ENCODE data around the gene SUPV3L1.

- TF ChIP-seq, protein P1, sequence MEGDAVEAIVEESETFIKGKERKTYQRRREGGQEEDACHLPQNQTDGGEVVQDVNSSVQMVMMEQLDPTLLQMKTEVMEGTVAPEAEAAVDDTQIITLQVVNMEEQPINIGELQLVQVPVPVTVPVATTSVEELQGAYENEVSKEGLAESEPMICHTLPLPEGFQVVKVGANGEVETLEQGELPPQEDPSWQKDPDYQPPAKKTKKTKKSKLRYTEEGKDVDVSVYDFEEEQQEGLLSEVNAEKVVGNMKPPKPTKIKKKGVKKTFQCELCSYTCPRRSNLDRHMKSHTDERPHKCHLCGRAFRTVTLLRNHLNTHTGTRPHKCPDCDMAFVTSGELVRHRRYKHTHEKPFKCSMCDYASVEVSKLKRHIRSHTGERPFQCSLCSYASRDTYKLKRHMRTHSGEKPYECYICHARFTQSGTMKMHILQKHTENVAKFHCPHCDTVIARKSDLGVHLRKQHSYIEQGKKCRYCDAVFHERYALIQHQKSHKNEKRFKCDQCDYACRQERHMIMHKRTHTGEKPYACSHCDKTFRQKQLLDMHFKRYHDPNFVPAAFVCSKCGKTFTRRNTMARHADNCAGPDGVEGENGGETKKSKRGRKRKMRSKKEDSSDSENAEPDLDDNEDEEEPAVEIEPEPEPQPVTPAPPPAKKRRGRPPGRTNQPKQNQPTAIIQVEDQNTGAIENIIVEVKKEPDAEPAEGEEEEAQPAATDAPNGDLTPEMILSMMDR (IDR thresholded peaks at IDR 0.05) = no peak
- no peak for TF ChIP-seq POLR2A (IDR thresholded peaks at IDR 0.05)
These were observed 1.4 kb downstream of the SUPV3L1 start for GRCh38 chr10:69181433-69181832.

Data from breast epithelium (tissue), 3 donors.